GM18520 (cell line): Measurements from ENCODE around the gene ADAM12.
"Not testable (repeated sequence)": the region's sequence is repeated elsewhere in the genome, so short reads cannot be mapped to it uniquely, and the experiment has no call there.

ENCODE experiments used
- ATAC-seq: cut with Tn5 transposase; IDR thresholded peaks from one replicate; pipeline ENCODE4 v1.9.1; 2021; ENCODE audit not compliant: unreplicated experiment

The ADAM12 gene

DNA sequence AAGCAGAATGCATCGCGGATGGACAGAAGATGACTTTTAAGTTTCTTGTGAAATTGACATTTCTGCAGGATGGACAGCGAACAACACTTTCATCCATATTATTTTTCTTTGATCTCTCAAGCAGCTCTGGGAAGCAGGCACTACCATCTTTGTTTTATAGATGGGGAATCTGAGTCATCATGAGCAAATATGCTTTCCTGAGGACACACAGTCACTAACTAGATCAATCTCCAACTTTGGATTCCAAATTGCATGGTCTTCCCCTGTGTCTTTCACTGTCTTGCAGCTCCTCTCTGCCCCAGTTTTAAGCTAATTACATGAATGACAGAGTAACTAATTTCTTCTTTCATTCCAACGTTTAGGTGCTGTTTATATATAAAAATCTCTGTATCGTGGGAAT is 201.5 kb downstream of the ADAM12 start:
- ATAC-seq: no peak

DNA sequence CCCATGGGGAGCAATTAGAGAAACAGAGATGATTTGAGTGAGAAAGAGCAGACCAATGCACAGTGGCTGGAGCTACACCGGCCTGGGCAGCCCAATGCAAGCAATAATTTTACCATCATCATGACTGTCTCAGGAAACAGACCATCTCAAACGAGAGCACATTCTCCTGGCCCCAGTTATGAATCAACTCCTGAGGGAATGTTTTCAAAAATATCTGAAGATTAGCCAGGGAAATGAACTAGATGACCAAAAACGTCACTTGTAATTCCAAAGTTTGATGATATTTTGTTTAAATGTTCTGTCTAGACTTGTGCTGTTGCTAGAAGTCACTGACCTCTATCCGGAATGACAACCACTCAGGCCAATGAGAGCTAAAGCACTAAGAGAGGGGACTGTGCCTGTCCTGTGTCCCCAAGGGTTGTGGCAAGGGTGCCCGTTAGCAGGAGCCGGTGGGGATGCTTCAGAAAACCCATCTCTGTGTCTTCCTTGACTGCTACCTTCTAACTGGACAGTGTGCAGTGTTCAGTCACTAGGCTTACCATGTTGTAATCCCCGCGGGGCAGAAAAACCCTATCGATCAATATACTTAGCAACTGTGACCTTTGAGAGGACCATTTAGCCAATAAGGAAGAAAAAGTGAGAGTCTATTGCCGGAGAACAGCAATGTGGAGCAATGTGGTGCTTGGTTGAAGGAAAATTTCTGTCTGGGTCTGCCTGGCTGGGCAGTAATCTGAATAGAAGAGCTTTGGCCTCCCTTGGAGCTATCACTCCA is 202.4 kb downstream of the ADAM12 start:
- no peak for ATAC-seq

DNA sequence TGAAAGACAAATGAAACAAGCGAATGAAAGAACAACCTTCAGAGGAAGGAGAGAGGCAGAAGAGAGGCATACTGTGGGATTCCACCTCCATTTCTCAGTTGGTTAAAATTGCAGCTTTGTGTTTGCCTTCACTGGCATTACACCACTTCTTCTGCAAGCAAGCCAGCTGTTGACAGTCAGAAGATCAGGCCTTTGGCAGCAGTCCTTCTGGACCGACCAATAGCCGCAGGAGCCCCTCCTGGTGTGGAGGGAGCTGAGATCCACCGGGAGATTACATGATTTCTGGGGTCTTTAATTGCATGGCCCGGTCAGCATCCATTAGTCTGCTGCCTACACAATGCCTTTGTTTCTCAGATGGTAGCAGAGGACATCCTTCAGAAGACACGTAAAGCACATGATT is 206.7 kb downstream of the ADAM12 start:
- ATAC-seq: no peak

DNA sequence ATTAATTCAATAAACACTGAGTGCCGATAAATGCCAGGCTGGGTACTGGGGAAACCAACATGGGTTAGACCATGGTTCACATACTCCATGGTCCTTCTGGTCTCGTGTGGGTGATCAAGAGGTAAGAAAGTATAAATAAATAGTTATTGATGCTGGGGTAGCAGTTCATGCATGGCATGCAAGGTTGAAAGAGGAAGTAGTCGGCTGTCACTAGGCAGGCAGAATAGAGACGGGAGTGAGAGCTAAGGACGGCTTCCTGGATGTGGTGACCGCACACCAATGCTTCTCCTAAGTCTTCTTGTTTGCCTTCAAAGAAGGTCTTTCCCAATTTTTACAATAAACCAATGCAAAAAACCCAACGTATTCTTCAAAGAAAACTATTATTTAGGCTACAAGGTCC is 208.6 kb downstream of the ADAM12 start:
- no peak for ATAC-seq

DNA sequence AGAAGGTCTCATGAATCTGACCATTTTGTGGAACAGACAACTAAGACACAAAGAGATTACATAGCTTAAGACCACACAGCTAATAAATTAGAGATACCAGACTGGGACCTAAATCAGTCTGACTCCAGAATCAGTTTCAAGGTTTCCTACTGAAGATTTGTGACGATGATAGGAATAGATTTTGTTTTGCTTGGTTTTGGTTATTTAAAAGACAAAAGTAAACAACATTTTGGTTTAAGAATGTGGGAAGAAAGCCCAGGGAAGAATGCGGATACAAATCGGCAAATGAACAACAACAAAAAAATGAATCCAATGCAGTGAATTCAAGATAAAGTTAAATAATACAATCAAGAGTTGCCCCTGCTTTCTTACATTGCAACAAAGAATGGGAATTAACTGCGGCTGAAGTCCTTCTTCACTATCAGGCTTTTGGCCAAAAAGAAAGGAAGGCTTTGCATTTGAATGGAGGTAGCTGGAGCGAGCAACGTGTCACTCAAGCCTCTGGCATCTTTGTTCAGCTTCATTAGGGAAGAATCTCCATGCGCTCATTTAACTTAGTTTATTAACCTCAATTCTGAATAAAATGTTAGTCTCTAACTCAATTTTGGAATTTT is 210.8 kb downstream of the ADAM12 start:
- ATAC-seq: no peak

DNA sequence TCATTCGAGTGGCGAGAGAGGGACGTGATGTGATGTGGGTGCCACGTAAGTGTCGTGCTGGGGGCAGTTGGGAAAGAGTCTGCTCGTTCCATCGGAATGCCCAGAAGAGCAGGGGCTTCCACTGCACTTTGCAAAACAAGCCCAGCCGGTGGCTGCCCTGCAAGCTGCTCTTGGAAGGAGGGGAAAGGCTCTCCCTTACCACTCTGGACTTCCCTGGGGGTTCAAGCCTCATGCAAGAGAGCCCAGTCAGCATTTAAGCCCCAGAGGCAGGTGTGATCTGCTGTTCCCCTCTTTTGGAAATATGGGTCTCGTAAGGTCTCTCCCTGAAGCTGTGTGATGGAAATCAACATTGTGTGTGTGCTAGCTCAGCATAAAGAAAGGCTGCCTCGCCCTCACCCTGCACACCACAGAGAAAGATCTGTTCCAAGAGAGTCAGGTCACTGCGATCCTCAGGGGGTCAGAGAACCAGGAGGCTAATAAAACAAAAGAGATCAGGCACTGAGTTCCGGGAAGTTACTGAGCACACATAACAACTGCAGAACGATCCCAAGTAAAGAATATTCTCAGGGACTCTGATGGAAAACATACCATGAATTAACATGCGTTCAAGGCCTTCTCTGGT is 212.5 kb downstream of the ADAM12 start:
- ATAC-seq: no peak

DNA sequence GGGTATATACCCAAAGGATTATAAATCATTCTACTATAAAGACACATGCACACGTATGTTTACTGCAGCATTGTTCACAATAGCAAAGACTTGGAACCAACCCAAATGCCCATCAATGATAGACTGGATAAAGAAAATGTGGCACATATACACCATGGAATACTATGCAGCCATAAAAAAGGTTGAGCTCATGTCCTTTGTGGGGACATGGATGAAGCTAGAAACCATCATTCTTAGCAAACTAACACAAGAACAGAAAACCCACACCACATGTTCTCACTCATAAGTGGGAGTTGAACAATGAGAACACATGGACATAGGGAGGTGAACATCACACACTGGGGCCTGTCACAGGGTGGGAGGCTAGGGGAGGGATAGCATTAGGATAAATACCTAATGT is 215.5 kb downstream of the ADAM12 start:
- ATAC-seq: not testable (repeated sequence)

DNA sequence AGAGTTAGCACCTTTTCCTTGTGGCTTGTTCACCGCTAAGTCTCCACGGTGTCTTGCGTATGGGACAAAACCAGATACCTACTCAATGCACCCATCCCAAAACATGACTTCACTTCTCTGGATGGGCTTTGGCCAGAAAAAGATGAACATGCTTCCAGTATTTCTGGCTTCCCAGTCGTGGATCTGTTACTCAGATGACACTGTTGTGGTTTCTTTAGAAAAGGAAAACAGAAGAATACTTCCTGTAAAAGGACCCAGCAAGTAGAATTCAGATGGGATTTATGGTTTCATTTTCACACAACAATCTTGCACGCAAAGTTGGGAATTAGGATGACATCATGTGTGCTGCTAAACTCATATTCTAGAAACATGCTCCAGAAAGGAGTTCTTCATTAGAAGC is 216.7 kb downstream of the ADAM12 start:
- ATAC-seq: no peak

DNA sequence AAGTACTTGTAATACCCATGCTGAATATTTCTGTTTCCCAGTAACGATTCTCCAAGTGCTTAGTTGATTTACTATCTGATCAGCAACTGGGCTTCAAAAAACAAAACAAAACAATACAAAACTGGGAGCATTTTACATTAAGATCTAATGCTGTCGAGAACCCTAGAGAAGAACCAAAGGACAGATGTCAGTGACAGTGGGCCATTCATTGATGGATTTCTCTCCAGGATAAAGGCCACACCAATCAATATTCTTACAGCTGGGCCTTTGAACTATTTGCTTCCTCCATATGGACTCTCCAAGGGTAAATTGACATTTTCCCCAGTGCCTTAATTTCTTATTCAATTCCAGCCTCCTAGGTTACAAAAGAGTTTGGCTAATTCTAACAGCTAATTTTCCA is 217.5 kb downstream of the ADAM12 start:
- ATAC-seq: no peak

DNA sequence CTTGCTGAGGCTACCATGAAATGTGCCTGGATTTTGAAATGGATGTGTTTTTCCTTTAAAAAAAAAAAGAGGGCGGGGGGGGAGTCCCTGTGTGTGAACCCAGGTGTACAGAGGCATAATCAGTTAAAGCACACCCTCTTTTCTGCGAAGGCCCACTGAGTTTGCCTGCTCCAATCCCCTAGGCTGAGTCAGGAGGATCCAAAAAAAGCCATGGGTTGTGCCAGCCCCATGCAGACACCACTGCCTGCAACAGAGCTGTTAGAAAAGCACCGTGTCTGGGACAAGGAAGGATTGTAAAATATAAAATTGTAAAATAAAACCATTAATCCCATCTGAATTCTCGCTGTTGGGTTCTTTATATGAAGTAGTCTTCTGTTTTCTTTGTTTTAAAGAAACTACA is 217.9 kb downstream of the ADAM12 start:
- no peak for ATAC-seq

DNA sequence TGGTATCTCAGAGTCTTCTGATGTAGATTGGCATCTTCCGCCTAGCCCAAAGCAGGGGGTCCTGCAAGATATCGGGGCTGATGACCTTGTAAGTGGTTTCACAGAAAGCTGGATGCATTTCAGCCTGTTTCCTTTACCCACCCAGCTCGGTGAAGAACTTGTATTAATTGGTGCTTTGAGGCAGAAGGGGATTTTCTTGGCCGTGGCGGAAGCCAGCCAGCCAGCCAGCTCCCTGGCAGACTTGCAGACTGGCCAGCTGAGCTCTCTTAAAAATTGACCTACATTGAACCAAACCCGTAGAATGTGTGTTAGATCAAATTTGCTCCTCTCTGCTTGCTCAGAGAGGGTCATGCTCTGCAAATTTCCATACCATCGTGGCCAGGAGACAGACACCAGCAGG is 218.4 kb downstream of the ADAM12 start:
- no peak for ATAC-seq

DNA sequence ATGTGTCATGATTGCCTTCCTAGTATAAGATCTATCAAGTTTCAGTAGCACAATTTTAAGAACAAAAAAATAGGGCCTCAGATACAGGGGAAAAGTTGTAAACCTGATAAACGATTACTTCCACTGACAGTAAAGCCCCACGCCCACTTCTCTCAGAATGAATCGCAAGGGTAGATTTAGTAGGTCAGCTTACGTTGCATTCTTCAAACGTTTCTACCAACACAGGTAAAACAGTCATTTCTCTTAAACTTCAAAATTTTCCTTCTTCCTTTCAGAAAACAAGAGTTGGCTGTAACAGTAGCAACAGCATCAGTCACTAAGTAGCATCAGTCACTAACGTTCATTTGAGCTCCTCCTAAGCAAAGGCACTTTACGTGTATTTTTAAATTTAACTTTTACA is 221.5 kb downstream of the ADAM12 start:
- ATAC-seq: no peak

DNA sequence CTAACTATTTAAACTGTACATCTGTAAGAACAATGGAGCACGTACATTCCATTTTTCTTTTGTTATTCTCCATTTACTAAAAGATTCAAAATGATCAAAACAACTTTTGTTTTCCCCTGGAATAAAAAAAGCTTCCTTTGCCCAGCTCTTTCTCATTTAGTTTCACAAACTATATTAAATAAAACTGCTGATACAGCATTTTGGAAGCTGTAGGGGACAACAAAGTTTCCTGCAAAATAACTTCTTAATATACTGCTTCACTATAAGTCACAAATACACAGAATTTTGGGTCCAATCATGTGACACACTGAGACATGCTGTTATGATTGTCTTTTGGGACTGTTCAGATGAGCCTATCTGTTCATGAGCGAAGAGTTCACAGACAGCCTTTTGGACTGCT is 222.4 kb downstream of the ADAM12 start:
- no peak for ATAC-seq

DNA sequence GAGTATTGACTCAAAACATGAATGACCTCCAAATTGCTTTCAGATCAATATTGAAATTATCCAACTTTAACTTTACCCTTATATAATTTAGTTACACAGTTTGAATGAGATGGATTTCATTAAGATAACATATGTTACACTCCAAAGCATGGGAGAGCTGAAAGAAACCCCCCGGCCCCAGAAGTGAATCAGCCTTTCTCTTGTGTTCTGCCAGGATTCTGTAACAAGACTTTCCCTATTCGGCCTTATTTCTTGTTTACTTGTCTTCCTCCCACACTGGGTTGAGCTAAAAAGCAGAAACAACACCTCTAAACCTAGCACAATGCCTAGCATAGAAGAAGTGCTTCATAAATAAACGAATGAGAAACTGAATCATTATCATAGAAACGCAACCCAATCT is 224.8 kb downstream of the ADAM12 start:
- ATAC-seq: no peak

DNA sequence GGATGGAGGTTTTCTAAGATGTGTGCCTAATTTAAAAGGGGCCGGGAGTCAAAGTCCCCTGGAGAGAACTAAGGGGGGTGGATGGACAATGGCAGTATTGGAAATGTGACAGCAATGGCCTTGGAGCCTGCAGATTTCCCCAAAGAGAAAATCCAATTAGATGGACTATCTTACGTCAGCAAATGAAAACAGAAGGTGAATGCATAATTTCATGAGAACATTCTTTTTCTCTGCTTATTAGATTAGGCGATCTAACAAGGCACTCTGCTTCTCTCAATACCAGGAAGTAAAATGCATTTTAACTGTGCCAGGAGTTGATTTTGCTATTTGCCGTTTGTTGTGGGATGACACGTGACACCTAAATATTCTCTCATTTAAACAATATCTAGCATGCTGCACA is 226.6 kb downstream of the ADAM12 start:
- ATAC-seq: no peak

DNA sequence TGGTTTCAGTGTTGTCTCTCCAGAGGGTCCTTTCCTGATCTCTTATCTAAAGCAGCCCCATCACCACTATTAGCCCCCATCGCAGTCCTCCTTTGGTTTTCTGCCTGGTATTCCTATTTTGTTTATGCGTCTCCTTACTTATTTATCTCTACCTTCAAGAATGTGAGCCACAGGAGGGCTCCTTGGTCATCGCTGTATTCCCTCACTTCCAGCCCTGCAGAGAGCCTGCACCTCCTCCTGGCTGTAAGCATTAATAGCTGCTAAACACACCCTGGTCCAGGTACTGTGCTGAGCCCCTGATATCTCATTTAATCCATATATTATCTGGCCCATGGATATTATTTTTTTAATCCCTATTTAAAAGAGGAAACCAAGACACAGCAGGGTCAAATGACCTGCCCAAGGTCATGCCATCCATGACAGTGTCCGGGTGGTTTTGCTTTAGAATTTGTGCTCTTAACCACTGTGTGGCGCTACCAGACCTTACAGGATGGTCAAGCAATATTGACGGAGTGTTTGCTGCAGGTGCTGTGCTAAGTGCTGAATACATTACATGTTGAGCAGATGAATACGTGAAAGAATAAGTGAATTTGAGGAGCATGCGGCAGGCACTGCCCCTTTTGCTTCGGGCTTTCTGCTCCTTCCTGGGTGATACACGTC is 227.2 kb downstream of the ADAM12 start:
- no peak for ATAC-seq

DNA sequence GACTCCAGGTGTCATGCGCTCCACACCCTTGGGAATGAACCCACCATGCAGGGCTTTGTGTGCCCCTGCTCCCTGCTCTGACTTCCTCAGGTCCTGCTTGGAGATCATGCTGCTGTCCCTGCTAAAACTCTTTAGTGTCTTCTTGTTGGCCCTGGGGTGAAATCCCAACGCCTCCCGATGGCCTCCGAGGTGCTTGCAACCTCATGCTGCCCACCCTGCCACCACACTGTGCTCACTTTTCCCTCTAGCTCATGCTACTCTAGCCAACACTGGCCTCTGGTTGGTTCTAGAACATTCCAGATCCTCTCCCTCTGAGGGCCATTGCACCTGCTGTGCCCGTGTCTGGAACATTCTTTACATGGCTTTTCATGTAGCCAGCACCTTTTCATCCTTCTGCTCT is 227.7 kb downstream of the ADAM12 start:
- no peak for ATAC-seq

DNA sequence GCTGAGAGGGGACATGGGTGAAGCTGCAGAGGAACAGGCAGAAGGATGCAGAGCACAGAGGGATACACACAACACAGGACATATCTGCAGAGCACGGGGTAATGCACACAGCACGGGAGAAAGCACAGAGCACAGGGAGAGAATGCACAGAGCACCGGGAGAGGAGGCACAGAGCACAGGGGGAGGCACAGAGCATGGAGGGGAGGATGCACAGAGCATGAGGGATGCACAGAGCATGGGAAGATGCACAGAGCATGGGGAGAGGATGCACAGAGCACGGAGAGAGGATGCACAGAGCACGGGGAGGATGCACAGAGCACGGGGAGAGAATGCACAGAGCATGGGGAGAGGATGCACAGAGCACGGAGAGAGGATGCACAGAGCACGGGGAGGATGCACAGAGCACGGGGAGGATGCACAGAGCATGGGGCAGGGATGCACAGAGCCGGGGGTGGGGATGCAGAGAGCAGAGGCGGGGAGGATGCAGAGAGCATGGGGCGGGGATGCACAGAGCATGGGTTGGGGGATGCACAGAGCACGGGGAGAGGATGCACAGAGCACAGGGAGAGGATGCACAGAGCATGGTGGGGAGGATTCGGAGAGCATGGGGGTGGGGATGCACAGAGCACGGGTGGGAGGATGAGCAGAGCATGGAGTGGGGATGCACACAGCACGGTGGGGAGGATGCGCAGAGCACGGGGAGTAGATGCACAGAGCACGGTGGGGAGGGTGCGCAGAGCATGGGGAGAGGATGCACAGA is 230.0 kb downstream of the ADAM12 start:
- ATAC-seq: no peak

DNA sequence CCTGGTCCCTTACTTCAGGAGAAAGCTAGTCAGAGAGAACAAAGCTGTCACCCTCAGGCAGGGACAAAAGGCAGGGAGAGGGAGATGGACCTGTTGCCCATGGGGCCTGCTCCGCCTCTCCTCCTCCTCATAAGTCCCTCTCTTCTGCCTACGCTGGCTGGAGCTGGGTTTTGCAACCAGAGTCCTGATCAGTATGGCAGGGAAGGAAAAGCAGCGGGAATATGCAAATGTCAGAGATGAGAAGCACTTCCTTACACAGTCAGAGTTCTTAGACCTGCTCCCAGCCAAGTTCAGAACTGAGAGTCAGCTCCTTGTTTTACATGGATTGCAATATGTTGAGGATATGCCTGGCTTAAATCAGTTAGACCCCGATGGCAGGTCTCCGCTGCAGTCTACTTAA is 231.1 kb downstream of the ADAM12 start:
- ATAC-seq: no peak

DNA sequence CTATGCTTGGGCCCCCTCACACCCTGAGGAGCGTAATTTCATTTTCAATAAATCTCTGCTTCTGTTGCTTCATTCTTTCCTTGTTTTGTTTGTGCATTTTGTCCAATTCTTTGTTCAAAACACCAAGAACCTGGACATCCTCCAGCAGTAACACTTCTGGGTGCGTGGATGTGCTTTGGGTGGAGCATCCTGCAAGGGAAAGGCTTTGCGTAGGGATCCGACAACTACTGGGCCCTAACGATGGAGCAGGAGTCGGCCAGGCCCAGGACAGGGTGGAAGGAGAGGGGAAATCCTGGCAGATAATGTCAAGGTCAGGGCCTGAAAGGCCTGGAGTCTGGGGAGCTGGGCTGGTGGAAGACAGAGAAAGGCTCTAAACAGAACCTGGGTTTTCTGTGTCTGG is 231.8 kb downstream of the ADAM12 start:
- no peak for ATAC-seq

DNA sequence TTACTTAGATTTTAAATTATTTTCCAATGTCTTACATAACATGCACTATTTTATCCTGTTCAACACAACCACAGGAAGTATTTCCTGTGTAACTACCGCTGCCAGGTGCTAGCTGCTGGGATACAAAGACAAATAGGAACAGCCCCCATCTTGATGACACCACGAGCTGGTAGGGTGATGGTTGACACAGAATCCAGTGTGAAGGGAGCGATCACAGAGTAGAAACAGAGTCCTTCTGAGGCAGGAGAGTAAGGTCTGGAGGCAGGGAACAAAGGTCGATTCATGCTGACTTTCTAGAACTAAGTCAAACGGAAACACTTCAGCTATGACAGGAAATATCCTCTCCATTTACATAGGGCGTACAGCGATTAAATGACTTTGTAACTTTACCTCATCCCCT is 232.3 kb downstream of the ADAM12 start:
- ATAC-seq: no peak
